ENCODE measurements around the gene TRMT10B.

DNA sequence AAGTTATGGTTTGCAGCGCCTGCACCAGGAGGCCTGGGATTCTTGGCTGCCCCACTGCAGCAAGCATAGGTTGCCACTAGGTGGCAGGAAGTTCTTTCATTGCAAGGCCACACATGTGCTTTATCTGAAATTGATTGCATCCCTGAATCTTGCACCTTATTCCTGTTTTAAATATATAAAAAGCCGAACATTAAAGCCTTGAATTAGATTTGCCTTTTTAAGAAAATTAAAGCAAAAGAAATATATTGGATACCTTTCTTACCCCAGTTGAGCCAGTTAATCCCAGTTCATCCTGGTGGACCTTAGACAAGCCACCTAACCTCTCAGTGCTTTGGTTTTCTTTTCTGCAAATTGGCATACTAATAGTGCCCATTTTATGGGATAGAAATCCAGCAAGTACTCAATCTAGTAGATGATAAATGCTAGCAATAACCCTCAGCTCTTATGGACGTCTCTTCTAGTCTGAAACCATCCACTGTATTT, 6.3 kb upstream of the TRMT10B start:
- TF ChIP-seq, protein P1, sequence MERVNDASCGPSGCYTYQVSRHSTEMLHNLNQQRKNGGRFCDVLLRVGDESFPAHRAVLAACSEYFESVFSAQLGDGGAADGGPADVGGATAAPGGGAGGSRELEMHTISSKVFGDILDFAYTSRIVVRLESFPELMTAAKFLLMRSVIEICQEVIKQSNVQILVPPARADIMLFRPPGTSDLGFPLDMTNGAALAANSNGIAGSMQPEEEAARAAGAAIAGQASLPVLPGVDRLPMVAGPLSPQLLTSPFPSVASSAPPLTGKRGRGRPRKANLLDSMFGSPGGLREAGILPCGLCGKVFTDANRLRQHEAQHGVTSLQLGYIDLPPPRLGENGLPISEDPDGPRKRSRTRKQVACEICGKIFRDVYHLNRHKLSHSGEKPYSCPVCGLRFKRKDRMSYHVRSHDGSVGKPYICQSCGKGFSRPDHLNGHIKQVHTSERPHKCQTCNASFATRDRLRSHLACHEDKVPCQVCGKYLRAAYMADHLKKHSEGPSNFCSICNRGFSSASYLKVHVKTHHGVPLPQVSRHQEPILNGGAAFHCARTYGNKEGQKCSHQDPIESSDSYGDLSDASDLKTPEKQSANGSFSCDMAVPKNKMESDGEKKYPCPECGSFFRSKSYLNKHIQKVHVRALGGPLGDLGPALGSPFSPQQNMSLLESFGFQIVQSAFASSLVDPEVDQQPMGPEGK (CRISPR knock-in tag; IDR thresholded peaks at IDR 0.05; ENCODE audit: borderline replicate concordance) = no peak
- TF ChIP-seq ISL1 (CRISPR knock-in tag; IDR thresholded peaks at IDR 0.05) (no peak), ZNF70 (CRISPR knock-in tag; IDR thresholded peaks at IDR 0.05) (no peak)
- TF ChIP-seq, protein P2, sequence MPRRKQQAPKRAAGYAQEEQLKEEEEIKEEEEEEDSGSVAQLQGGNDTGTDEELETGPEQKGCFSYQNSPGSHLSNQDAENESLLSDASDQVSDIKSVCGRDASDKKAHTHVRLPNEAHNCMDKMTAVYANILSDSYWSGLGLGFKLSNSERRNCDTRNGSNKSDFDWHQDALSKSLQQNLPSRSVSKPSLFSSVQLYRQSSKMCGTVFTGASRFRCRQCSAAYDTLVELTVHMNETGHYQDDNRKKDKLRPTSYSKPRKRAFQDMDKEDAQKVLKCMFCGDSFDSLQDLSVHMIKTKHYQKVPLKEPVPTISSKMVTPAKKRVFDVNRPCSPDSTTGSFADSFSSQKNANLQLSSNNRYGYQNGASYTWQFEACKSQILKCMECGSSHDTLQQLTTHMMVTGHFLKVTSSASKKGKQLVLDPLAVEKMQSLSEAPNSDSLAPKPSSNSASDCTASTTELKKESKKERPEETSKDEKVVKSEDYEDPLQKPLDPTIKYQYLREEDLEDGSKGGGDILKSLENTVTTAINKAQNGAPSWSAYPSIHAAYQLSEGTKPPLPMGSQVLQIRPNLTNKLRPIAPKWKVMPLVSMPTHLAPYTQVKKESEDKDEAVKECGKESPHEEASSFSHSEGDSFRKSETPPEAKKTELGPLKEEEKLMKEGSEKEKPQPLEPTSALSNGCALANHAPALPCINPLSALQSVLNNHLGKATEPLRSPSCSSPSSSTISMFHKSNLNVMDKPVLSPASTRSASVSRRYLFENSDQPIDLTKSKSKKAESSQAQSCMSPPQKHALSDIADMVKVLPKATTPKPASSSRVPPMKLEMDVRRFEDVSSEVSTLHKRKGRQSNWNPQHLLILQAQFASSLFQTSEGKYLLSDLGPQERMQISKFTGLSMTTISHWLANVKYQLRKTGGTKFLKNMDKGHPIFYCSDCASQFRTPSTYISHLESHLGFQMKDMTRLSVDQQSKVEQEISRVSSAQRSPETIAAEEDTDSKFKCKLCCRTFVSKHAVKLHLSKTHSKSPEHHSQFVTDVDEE (CRISPR knock-in tag; IDR thresholded peaks at IDR 0.05) = no peak
- TF ChIP-seq, protein P3, sequence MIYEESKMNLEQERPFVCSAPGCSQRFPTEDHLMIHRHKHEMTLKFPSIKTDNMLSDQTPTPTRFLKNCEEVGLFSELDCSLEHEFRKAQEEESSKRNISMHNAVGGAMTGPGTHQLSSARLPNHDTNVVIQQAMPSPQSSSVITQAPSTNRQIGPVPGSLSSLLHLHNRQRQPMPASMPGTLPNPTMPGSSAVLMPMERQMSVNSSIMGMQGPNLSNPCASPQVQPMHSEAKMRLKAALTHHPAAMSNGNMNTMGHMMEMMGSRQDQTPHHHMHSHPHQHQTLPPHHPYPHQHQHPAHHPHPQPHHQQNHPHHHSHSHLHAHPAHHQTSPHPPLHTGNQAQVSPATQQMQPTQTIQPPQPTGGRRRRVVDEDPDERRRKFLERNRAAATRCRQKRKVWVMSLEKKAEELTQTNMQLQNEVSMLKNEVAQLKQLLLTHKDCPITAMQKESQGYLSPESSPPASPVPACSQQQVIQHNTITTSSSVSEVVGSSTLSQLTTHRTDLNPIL (CRISPR knock-in tag; IDR thresholded peaks at IDR 0.05; ENCODE audit: low read depth) = no peak

Data from SK-N-SH treated with all-trans-retinoic acid at 6 μM for 48 hours (cell line).